H1 (cell line): ENCODE measurements around the gene TEKT4. TPM values are rescaled to one million over a fixed set of nuclear protein-coding genes. Genes with fewer than 3 reads are reported as not detected.

ENCODE experiments used
- CTCF ChIA-PET: fragments of 300-600 bp; sonication (Branson Sonifier 250); formaldehyde crosslinking; loops from one replicate; lab custom pipeline; 2021; ENCODE audit not compliant: partially characterized antibody; lab: Charles Lee
- POLR2A ChIA-PET: fragments of 300-600 bp; sonication (Branson Sonifier 250); formaldehyde crosslinking; loops from one replicate; lab custom pipeline; 2021; ENCODE audit warnings: inconsistent platforms; ENCODE audit not compliant: partially characterized antibody; lab: Charles Lee
- DNase-seq, 2 experiments: peaks; one replicate each; pipeline versions ENCODE4 v3.0.0 to v3.0.0-alpha.2; 2010 to 2022; ENCODE audit warnings: low spot score in 2 of 2, low read depth in 1 of 2, mixed read lengths in 1 of 2
- FAIRE-seq: peaks from 2 replicates; lab custom pipeline; 2011; peaks lifted over from hg19 to GRCh38; lab: Jason Lieb, UNC
- H2AFZ ChIP-seq: 2 replicates; pipeline ENCODE4 v1.8.1; 2012; ENCODE audit warnings: low read length, inconsistent platforms
- H2AK5ac ChIP-seq: 2 replicates; pipeline ENCODE4 v1.6.1; 2013; ENCODE audit warnings: low read depth, low read length
- H2BK120ac ChIP-seq: replicated peaks from 2 replicates; pipeline ENCODE3; 2013; ENCODE audit warnings: low read depth, low read length, inconsistent platforms
- H2BK12ac ChIP-seq: 2 replicates; pipeline ENCODE4 v1.6.1; 2013; ENCODE audit warnings: low read depth, low read length
- H2BK15ac ChIP-seq: 2 replicates; pipeline ENCODE4 v1.6.1; 2013; ENCODE audit warnings: low read length
- H2BK20ac ChIP-seq: 2 replicates; pipeline ENCODE4 v1.6.1; 2013; ENCODE audit warnings: low read length
- H2BK5ac ChIP-seq: 2 replicates; pipeline ENCODE4 v1.6.1; 2013; ENCODE audit warnings: low read depth, low read length
- H3K14ac ChIP-seq: 2 replicates; pipeline ENCODE4 v1.6.1; 2013; ENCODE audit warnings: inconsistent platforms; ENCODE audit not compliant: insufficient read length
- H3K18ac ChIP-seq: 2 replicates; pipeline ENCODE4 v1.6.1; 2013; ENCODE audit warnings: low read length; ENCODE audit errors: extremely low read depth
- H3K23ac ChIP-seq: 2 replicates; pipeline ENCODE4 v1.6.1; 2013; ENCODE audit warnings: inconsistent platforms; ENCODE audit not compliant: insufficient read length
- H3K23me2 ChIP-seq: 2 replicates; pipeline ENCODE4 v1.6.1; 2013; ENCODE audit warnings: low read depth, low read length
- H3K27ac ChIP-seq: 2 replicates; pipeline ENCODE4 v1.6.1; 2011; ENCODE audit warnings: low read depth, low read length, inconsistent platforms
- H3K27me3 ChIP-seq, 4 experiments: replicated peaks in 1 of 4; 1 replicate in 1 of 4; 2 replicates in 3 of 4; pipeline versions ENCODE4 v1.6.1 to v1.8.1; 2011 to 2013; ENCODE audit warnings: low read length in 3 of 4, mild to moderate bottlenecking in 3 of 4, inconsistent platforms in 2 of 4, mixed read lengths in 2 of 4, moderate library complexity in 1 of 4; ENCODE audit not compliant: control insufficient read depth in 3 of 4, insufficient read depth in 3 of 4; ENCODE audit errors: extremely low read depth in 1 of 4
- H3K36me3 ChIP-seq, 4 experiments: 2 replicates each; pipeline versions ENCODE4 v1.6.1 to v1.8.1; 2011 to 2013; ENCODE audit warnings: mild to moderate bottlenecking in 4 of 4, low read length in 3 of 4, moderate library complexity in 2 of 4, control low read depth in 1 of 4, inconsistent platforms in 1 of 4; ENCODE audit not compliant: insufficient read depth in 4 of 4, control insufficient read depth in 2 of 4
- H3K4ac ChIP-seq: replicated peaks from 2 replicates; pipeline ENCODE3; 2013; ENCODE audit warnings: low read length, low read depth, mixed read lengths, inconsistent platforms; ENCODE audit not compliant: insufficient read length
- H3K4me1 ChIP-seq, 4 experiments: replicated peaks in 1 of 4; 1 replicate in 1 of 4; 2 replicates in 3 of 4; pipeline versions ENCODE4 v1.6.1 to v1.8.1; 2011 to 2013; ENCODE audit warnings: low read length in 3 of 4, inconsistent platforms in 2 of 4, mixed read lengths in 1 of 4; ENCODE audit not compliant: insufficient read depth in 4 of 4, control insufficient read depth in 3 of 4
- H3K4me2 ChIP-seq, 2 experiments: 2 replicates each; pipeline versions ENCODE4 v1.6.1 to v1.8.1; 2011 to 2013; ENCODE audit warnings: low read depth in 2 of 2, low read length in 2 of 2, control low read depth in 1 of 2, inconsistent platforms in 1 of 2, mild to moderate bottlenecking in 1 of 2; ENCODE audit not compliant: insufficient read depth in 1 of 2
- H3K4me3 ChIP-seq, 4 experiments: fragments of 200-600, 300-600 bp in 1 of 4; sonication (generic), shearing (Covaris generic), sonication (Bioruptor Twin) in 1 of 4; 2 replicates each; pipeline versions ENCODE4 v1.5.1 to v1.8.1; 2011 to 2016; ENCODE audit warnings: low read length in 4 of 4, low read depth in 3 of 4, control low read depth in 2 of 4, inconsistent platforms in 2 of 4, mild to moderate bottlenecking in 2 of 4, mixed read lengths in 1 of 4, moderate library complexity in 1 of 4; ENCODE audit not compliant: insufficient read depth in 2 of 4; ENCODE audit errors: extremely low read depth in 1 of 4
- H3K56ac ChIP-seq: replicated peaks from 2 replicates; pipeline ENCODE3; 2013; ENCODE audit warnings: low read depth, mild to moderate bottlenecking, mixed read lengths, low read length, inconsistent platforms; ENCODE audit not compliant: insufficient read length
- H3K79me1 ChIP-seq: 2 replicates; pipeline ENCODE4 v1.6.1; 2013; ENCODE audit warnings: low read depth, low read length, control low read depth
- H3K79me2 ChIP-seq, 2 experiments: 2 replicates each; pipeline versions ENCODE4 v1.6.1 to v1.8.1; 2012 to 2013; ENCODE audit warnings: low read length in 2 of 2, mild to moderate bottlenecking in 2 of 2, inconsistent platforms in 1 of 2; ENCODE audit not compliant: insufficient read depth in 2 of 2, control insufficient read depth in 1 of 2
- H3K9ac ChIP-seq, 4 experiments: replicated peaks in 1 of 4; 1 replicate in 1 of 4; 2 replicates in 3 of 4; pipeline versions ENCODE4 v1.6.1 to v1.8.1; 2011 to 2013; ENCODE audit warnings: low read depth in 3 of 4, low read length in 3 of 4, control low read depth in 2 of 4, mild to moderate bottlenecking in 2 of 4, moderate library complexity in 2 of 4, inconsistent platforms in 1 of 4; ENCODE audit errors: extremely low read depth in 1 of 4
- H3K9me3 ChIP-seq, 2 experiments: 2 replicates each; pipeline versions ENCODE4 v1.6.1 to v1.8.1; 2012 to 2013; ENCODE audit warnings: mild to moderate bottlenecking in 2 of 2, moderate library complexity in 2 of 2, control low read depth in 1 of 2, inconsistent platforms in 1 of 2, low read depth in 1 of 2, low read length in 1 of 2, mixed read lengths in 1 of 2; ENCODE audit not compliant: insufficient read depth in 2 of 2
- H4K20me1 ChIP-seq, 2 experiments: replicated peaks in 1 of 2; 2 replicates each; pipeline versions ENCODE3 to v1.8.1; 2011 to 2013; ENCODE audit warnings: inconsistent platforms in 2 of 2, low read length in 2 of 2, mild to moderate bottlenecking in 1 of 2; ENCODE audit not compliant: insufficient read depth in 2 of 2, control insufficient read depth in 1 of 2
- H4K5ac ChIP-seq: 2 replicates; pipeline ENCODE4 v1.6.1; 2013; ENCODE audit warnings: low read length, low read depth, mixed read lengths, inconsistent platforms; ENCODE audit not compliant: insufficient read length
- H4K8ac ChIP-seq: 2 replicates; pipeline ENCODE4 v1.8.0; 2013; ENCODE audit warnings: mild to moderate bottlenecking, moderate library complexity, low read length, inconsistent platforms; ENCODE audit not compliant: insufficient read depth; ENCODE audit errors: extremely low read depth
- H4K91ac ChIP-seq: replicated peaks from 2 replicates; pipeline ENCODE3; 2013; ENCODE audit warnings: low read length, mixed read lengths, inconsistent platforms; ENCODE audit not compliant: insufficient read length
- E2F6 ChIP-seq: IDR thresholded peaks from 2 replicates; pipeline ENCODE4 v1.6.1; 2012; ENCODE audit warnings: inconsistent platforms
- TAF1 ChIP-seq: IDR thresholded peaks from 2 replicates; pipeline ENCODE4 v1.6.1; 2011; ENCODE audit warnings: mild to moderate bottlenecking, low read depth, low read length
- TCF12 ChIP-seq: IDR thresholded peaks from 2 replicates; pipeline ENCODE4 v1.6.1; 2011; ENCODE audit warnings: low read depth, mild to moderate bottlenecking, low read length
- WGBS, 2 experiments: shearing (Covaris generic) in 1 of 2; methylation state at CpG; one replicate each; pipeline versions ENCODE4 v1.1.6 to v1.1.7; 2013 to 2015; ENCODE audit warnings: low lambda C conversion rate in 2 of 2, mixed read lengths in 2 of 2, inconsistent platforms in 1 of 2, low coverage in 1 of 2, missing lambda C conversion rate in 1 of 2; ENCODE audit not compliant: insufficient replicate concordance in 2 of 2, insufficient coverage in 1 of 2, insufficient read length in 1 of 2; ENCODE audit errors: extremely low coverage in 1 of 2, missing lambda C conversion rate in 1 of 2; 5-methylcytosine and 5-hydroxymethylcytosine counted together
- polyA plus RNA-seq, 7 experiments: library from polyadenylated mRNA; depleted of rRNA in 3 of 7; stranded (reverse) in 5 of 7; unstranded in 2 of 7; fragments of >200 nt in 5 of 7; fragments of 200-250 nt in 2 of 7; gene quantifications; 1 replicate in 5 of 7; 2 replicates in 1 of 7; 4 replicates in 1 of 7; pipeline versions ENCODE4 v1.2.1 to v1.2.3, GENCODE V29; 2011 to 2013; ENCODE audit warnings: missing spikeins in 2 of 7, mixed read lengths in 2 of 7
- total RNA-seq: library from RNA; stranded (reverse); fragmentation: NEBNext Ultra II Directional; extraction: Animal tissue kit (Norgen Biotek cat#: 25700); gene quantifications from 2 replicates; pipeline ENCODE4 v1.2.1, GENCODE V29; 2021

TEKT4 gene
- total and polyA plus RNA-seq, 2 of the 8 experiments (the other 6 are each of a cell fraction or from before 2014, with no cell fraction given): not detected

GRCh38 chr2:94872676-94873361 is 1.6 kb downstream of the TEKT4 start:
- DNase-seq: no peak

More at GRCh38 chr2:94872676-94873361, 1.6 kb downstream of the TEKT4 start:
- POLR2A ChIA-PET: no interaction called here
- no peak overlapping the region for H2BK5ac ChIP-seq
- no peak overlapping the region for H3K14ac ChIP-seq
- H3K27ac ChIP-seq: no peak overlapping the region
- H4K8ac ChIP-seq: no peak overlapping the region
- no peak for FAIRE-seq
- no peak overlapping the region for H3K56ac ChIP-seq
- no peak overlapping the region for H2BK15ac ChIP-seq
- no peaks in the 10 kb centered on the region for H3K23me2 ChIP-seq
- no peaks in the 10 kb centered on the region for H3K36me3 ChIP-seq
- no peak overlapping the region for H4K5ac ChIP-seq
- H3K79me1 ChIP-seq: no peaks in the 10 kb centered on the region
- no peaks in the 10 kb centered on the region for H4K20me1 ChIP-seq
- no peak overlapping the region for H2BK12ac ChIP-seq
- no peak overlapping the region for H3K4ac ChIP-seq
- no peak overlapping the region for H2AK5ac ChIP-seq
- H3K23ac ChIP-seq: no peak overlapping the region
- H3K79me2 ChIP-seq: no peaks in the 10 kb centered on the region
- no peak overlapping the region for H3K18ac ChIP-seq
- H2AFZ ChIP-seq: no peak overlapping the region
- WGBS, 2 experiments: 72% methylated on average over 10 of the region's 12 CpGs; no CpG with 5 or more reads in 1 of the 2 experiments
- no peak overlapping the region for H2BK20ac ChIP-seq
- H3K9me3 ChIP-seq: peaks cover 56 to 97% of the 10 kb centered on the region in 2 experiments; a peak in 3 of 4 replicates
- no peaks in the 10 kb centered on the region; a peak in 1 of 7 replicates for H3K4me1 ChIP-seq
- H4K91ac ChIP-seq: no peak overlapping the region
- TF ChIP-seq TCF12 (no peak), E2F6 (no peak), TAF1 (no peak)
- TF ChIP-seq, all 59 proteins: peak for 0
- CTCF ChIA-PET: interaction anchor here (0.7 to 1.1 kb wide), 2 partner anchors 12 to 248 kb away, joined by 3 read pairs; no protein-coding TSS in a partner anchor
- no peak overlapping the region for H3K4me3 ChIP-seq
- no peak overlapping the region for H3K9ac ChIP-seq
- no peak overlapping the region for H3K4me2 ChIP-seq
- H3K27me3 ChIP-seq: peaks cover 0 to 4% (median 0%) of the 10 kb centered on the region in 4 experiments; a peak in 1 of 7 replicates
- H2BK120ac ChIP-seq: no peak overlapping the region
